HEK293T (cell line): ENCODE data around the gene ICA1.

Experiments
- ARNT ChIP-seq: fragments of 450-650 bp; IDR thresholded peaks from 2 replicates; pipeline ENCODE4 v1.6.1; 2017; ENCODE audit warnings: mild to moderate bottlenecking
- BHLHE40 ChIP-seq: fragments of 450-650 bp; IDR thresholded peaks from 2 replicates; pipeline ENCODE4 v1.6.1; 2016; ENCODE audit warnings: mild to moderate bottlenecking, moderate library complexity, borderline replicate concordance
- FOXK2 ChIP-seq: fragments of 450-650 bp; IDR thresholded peaks from 2 replicates; pipeline ENCODE4 v1.6.1; 2016; ENCODE audit warnings: mild to moderate bottlenecking
- HDGF ChIP-seq: fragments of 450-650 bp; IDR thresholded peaks from 2 replicates; pipeline ENCODE4 v1.6.1; 2017; ENCODE audit warnings: antibody characterized with exemption, borderline replicate concordance
- NFRKB ChIP-seq: fragments of 450-650 bp; IDR thresholded peaks from 2 replicates; pipeline ENCODE4 v1.6.1; 2016; ENCODE audit warnings: mild to moderate bottlenecking, moderate library complexity
- SP1 ChIP-seq: fragments of 450-650 bp; IDR thresholded peaks from 2 replicates; pipeline ENCODE4 v1.6.1; 2017
- SUZ12 ChIP-seq: fragments of 450-650 bp; IDR thresholded peaks from 2 replicates; pipeline ENCODE4 v1.6.1; 2016; ENCODE audit warnings: mild to moderate bottlenecking
- TARDBP ChIP-seq: fragments of 450-650 bp; IDR thresholded peaks from 2 replicates; pipeline ENCODE4 v1.6.1; 2016

DNA sequence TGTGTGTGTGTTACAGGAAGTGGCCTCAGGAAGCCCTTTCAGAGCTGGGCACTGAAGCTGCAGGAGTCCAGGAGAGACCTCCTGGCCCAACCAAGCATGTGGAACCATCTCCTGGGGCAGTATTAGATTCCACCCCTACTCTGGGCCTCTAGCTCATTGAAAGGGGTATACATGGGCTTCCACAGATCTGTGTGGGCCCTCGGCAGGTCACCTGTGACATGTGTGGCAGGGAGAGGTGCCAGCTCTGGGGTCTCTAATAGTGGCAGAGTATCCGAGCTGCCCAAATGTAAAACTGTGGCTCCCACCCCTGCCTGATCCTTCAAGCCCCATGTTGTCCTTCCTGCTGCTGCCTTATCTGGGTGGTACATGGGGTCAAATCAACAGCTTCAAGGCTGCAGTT is 149.3 kb downstream of the ICA1 start:
- TF ChIP-seq BHLHE40 (no peak), NFRKB (no peak), FOXK2 (no peak), SUZ12 (no peak), SP1 (no peak), TARDBP (no peak), HDGF (no peak), ARNT (no peak)
